HG03571 (cell line): ENCODE results near the gene NR2F6.

Experiments
- ATAC-seq: cut with Tn5 transposase; IDR thresholded peaks from one replicate; pipeline ENCODE4 v1.9.1; 2021; ENCODE audit not compliant: unreplicated experiment

NR2F6 gene

DNA sequence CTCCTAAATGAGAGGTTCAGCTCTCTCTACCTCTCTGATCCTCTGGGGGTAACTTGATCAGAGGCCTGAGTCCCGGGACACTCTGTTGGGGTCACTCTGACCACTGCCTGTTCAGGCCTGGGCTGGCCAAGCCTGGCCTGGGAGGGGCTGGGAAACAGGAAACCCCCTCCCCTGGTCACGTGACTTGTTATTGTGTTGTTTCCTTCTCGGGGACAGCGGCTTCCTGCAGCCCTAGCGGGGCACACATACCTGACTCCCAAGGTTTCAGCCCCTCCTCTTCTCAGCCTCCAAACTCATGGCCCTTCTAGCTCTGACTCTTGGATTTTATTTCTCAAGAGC is 18.9 kb upstream of the NR2F6 start, which contains the start of gene USHBP1:
Gene USHBP1 (minus strand): TSS at position 105 of the 339 bp plus-strand sequence. CDS start 446 bp downstream, outside the sequence.
- ATAC-seq = no peak

DNA sequence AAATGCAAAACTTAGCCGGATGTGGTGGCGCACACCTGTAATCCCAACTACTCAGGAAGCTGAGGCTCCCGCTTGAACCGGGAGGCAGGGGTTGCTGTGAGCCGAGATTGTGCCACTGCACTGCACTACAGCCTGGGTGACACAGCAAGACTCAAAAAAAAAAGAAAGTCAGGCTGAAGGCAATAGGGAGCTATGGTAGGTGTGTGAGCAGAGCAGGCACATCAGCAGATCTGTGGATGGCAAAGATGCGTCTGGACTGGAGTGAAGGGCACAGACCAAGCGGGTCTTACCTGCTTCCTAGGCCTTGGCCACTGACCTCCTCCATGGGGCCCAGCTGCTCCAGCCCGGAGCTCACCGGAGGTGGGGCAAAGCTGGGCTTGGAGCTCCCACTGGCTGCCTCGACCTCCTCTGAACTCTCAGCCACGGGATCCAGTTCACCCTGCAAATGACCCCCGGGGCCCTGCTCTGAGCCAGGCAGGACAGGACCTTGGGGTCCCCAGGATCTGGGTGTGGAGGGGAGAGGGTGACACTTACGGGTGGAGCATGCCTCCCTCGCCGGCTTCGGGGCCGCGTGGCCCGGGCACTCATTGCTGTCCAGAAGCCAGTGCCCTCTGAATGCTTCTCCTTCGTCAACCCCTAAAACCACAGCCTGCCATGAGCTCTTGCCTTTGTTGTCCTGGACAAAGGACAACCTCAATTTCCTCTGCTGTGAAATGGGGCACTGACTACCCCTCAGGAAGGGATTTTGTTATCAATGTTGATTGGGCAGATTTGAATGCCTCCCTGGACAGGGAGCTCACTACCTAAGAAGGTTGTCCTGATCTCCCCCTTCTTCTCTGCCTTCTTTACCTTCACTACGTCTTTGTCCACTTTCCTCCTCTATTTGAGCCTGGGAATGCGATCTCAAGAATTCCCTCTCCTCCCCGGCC is 18.3 kb upstream of the NR2F6 start:
- no peak for ATAC-seq

- no peak for ATAC-seq
Measured at GRCh38 chr19:17262557-17262956, 16.8 kb upstream of the NR2F6 start.

GRCh38 chr19:17260842-17261325 is 15.2 kb upstream of the NR2F6 start:
- peak; percentile 76 for ATAC-seq

- ATAC-seq = no peak
Measured at GRCh38 chr19:17259934-17260333, 14.2 kb upstream of the NR2F6 start.

GRCh38 chr19:17259118-17259780 is 13.5 kb upstream of the NR2F6 start:
- ATAC-seq = no peak

DNA sequence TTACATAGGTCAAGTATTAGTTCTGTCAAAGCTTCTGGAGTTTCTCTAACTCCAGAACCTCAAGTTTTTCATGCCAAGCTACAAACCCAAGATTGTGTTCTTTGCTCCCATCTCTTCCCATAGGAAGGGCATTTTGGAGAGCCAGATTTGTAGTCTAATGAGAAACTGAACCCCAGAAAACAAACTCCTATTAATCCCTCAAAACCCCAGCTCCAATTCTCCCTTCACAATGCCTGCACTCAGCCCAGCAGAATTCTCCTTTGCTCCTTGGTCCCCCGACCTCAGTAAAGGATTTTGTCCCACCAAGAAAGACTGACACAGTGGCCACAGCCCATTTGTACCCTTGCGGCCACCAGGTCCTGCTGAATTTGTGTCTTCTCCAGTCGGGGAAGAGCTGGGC is 10.4 kb upstream of the NR2F6 start:
- ATAC-seq = no peak

GRCh38 chr19:17255150-17255621 is 9.5 kb upstream of the NR2F6 start:
- ATAC-seq = no peak

DNA sequence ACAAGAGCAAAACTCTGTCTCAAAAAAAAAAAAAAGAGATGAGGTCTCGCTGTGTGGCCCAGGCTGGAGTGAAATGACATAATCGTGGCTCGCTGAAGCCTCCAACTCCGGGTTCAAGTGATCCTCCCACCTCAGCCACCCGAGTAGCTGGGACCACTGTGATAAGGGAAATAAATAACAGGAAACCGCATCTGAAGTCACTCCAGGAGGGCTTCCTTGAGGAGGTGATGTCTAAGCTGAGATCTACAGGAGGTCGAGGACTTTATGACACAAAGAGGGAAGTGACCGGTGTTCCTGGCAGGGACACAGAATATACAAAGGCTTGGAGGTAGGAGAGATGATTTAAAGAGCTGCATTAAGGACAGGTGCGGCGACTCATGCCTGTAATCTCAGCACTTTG is 8.9 kb upstream of the NR2F6 start:
- ATAC-seq = no peak

DNA sequence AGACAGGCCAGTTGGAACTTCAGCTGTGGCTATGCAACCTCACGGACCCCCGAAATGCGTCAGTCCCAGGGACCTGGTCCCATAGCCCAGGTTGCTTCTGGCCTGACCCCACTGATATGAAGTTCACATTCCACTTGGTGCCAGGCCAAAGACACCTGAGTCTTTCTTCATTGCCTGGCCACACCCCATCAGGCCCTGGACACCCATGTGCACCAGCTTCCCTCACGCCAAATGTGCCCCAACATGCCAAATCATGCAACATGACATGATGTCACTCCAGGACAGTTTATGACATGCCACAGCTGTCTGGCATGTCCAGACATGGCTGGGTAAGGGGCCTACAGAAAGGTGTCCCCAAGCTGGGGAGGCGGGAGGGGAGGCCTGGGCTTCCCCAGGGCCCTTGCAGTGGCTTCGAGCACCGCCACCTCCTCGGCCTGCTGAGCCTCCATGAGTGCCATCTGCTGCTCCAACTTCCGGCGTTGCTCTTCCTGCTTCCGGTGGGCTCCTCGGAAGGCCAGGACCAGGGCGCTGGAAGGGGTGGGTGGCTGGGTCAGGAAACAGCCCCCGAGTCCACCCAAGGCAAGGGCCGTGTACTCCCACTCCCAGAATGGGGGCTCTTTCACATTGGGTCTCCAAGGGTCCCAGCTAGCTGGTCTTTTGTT is 4.3 kb upstream of the NR2F6 start:
- no peak for ATAC-seq

- no peak for ATAC-seq
Measured at GRCh38 chr19:17248011-17248776, 2.5 kb upstream of the NR2F6 start.

DNA sequence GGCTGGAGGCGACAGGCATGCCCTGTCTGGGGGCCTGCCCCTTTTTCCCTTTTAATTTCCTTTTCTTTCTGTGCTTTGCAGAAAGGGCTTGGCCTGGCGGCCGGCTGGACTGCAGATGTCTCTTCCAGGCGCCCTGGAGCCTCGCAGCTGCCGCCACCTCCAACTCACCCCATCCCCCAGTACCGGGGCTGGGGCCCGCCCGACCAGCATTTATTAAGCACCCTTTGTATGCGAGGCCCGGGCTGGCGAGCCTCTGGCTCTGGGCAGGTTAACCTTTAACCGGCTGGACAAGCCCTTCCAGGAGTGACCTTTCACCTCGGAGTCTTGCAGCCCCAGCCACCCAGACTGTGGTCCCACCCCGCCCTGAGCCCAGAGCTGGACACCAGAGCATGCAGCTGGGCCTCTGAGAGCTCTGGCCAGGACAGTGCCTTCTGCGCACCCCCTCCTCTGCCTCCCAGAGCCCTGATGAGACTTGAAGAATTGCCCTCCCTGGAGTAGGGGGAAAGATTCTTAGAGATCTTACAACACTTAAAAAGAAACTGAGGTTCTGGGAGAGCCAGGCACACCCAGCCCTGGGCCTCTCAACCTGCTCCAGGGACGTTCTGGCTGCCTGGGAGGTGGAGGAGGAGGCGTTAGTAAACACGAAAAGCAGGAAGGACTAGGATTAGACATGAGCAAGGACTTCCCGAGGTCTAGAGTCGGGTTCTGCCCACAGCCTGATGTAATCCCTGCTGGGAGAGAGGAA is 1.1 kb upstream of the NR2F6 start:
- no peak for ATAC-seq

DNA sequence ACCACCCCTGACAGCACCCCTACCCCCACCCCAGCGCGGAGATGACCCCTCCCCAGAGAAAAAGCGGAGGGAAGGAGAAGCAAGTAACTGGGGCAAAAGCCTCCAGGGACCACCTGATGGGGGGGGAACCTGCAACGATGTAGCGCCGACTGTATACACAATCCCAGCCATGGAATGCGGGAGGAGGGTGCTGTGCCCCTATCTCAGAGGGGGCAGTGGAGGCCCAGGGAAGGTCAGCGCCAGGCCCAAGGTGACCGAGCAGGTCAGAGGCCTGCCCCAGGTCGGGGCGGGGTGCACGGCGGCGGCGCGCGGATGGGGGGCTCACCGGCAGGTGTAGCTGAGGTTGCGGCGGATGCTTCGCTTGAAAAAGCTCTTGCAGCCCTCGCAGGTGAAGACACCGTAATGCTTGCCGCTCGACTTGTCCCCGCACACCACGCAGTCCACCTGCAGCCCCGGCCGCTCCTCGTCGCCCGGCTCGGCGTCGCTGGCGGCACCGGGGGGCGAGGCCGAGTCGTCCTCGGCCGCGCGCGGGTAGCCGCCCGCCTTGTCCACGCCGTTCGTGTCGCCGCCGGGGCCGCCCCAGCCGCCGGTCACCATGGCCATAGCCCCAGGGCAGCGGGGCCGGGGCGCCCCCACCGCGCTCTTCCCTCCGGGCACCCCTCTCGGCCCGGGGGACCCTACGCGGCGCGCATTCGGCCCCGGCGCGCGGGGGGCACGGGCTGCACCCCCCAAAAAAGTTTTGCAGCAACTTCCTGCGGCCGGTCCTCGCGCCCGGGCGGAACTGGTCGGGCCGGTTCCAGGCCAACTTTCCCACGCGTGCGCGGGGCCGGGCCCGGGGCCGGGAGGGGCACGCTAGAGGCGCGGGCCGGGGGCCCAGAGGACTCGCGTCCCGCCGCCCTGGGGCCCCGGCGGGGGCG is 843 bp downstream of the NR2F6 start:
- ATAC-seq = peak; percentile 22

DNA sequence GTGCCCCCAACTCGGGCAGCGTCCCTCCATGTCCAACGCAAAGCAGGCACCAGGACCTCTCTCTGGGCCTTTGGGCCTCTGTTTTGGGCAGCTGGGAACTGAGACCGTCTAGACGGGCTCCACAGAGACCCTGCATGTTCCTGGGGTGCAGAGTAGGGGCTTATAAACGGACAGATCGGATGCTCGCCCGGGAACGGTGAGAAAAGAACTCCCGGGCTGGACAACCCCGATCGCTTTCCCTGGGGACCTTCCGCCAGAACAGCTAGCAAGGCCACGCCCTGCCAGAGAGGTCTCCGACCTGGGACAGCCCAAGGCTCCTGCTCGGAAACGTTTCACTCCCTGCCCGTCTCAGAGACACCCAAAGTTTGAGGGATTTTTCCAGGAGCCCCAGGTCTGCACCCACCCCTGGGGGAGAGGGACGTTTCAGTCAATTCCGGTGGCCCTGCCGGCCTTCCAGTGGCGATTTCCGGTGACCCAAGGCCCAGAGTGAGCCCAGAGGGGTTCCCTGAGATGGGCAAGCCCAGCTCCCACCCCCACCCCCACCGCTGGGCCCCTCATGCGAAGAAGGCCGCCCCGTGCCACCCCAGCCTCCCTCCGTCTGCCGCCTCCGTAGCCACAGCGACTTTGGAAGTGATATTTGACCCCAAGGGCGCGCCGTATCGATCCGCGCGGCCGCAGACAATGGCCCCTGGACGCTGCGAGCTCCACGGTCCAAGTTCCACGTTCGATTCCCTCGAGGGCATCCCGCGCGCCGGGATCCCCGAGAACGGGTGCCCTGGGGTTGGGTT is 1.7 kb downstream of the NR2F6 start:
- no peak for ATAC-seq

GRCh38 chr19:17243211-17243829 is 2.4 kb downstream of the NR2F6 start:
- ATAC-seq = no peak

- no peak for ATAC-seq
Measured at GRCh38 chr19:17242431-17243208, 3.1 kb downstream of the NR2F6 start.

DNA sequence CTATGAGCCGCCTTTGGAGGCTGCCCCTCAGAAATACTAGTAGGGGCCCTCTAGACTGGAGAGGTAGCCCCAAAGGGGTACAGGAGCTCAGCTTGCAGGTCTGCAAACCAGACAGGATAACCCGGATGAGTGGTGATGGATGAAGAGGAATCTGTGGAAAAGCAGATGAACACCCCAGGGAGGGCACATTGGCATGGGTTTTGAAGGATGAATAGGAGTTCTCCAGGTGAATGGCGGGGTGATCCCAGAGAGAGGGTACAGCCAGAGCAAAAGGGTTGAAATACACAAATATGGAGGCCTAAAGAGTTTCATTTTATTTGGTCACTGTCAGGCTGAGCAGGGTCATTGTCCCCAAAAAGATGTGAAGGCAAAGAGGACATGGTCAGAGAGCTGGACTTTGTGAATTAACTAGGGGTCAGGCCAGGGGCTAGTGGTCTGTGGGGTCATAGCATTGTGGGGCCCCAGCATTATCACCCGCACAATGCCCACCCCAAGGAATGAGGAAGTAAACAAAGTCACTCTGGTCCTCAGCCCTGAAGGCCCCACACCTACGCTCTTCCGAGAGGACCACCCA is 4.8 kb downstream of the NR2F6 start:
- ATAC-seq = no peak
